ENCODE results near the gene SNX1.

GRCh38 chr15:64110950-64111678, 15.3 kb downstream of the SNX1 start:
- no peak for TF ChIP-seq CTCF (tag by site-specific recombination; IDR thresholded peaks at IDR 0.05)
- TF ChIP-seq GLI4 (tag by site-specific recombination; IDR thresholded peaks at IDR 0.05) = no peak
- TF ChIP-seq PBX3 (CRISPR knock-in tag; IDR thresholded peaks at IDR 0.05) = no peak
- no peak for TF ChIP-seq ZNF37A (tag by site-specific recombination; IDR thresholded peaks at IDR 0.05)

Data from HEK293 (cell line).